ENCODE results near the gene MLX. TPM values are rescaled to one million over a fixed set of nuclear protein-coding genes. Genes with fewer than 3 reads are reported as not detected.

Gene MLX
- total RNA-seq: 37.1 and 42.2 TPM in 2 replicates

DNA sequence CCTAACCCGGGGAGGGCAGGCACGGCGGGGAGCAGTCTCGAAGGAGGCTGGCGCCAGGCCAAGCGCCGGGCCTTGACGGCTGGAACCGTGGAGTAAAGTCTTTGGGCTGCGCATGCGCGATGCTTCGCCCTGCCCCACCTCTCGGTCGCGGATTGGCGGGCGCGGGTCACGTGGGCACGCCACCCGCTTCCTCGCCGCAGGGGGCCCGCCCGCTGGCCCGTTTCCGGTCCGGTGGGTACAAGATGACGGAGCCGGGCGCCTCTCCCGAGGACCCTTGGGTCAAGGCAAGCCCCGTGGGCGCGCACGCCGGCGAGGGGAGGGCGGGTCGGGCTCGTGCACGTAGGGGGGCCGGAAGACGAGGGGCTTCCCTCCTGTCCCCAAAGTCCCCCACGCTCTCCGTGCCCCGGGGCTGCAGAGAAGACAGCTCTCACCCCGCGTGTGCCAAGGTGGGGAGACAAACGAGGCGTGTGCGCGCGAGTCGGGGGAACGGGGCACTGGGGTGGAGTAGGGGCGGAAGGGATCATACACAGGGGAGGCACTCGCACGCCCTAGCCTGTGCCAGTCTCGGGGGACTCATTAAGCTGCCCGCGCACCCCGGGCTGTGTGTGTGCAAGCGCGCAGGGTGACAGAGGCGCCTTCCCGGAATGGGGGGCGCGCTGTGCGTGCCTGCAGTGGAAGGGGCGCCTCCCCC, at the start of gene MLX:
TSS of gene MLX (plus strand) at position 218 of the 691 bp plus-strand sequence. CDS start at position 243, 25 bp downstream.

GRCh38 chr17:42536048-42536371, 30.9 kb upstream of the MLX start, which contains the start of gene NAGLU:
Gene NAGLU, plus strand, starts transcription at chr17:42536241. Its CDS starts 32 bp downstream, at chr17:42536273.

DNA sequence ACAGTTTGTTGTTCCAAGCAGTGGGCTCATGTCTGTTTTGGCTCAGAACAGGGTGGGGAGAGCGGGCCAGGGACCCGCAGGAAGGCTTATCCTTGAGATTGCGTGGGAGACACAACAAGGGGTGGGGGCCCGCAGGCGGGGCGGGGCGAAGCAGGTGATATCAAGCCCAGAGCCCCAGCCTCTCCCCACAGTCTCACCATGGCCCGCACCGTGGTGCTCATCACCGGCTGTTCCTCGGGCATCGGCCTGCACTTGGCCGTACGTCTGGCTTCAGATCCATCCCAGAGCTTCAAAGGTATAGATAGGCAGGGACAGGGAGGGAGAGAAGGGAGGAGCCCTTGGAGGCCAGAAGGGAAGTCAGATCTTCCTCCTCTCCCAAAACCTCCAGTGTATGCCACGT, 14.2 kb upstream of the MLX start, which contains the start of gene HSD17B1:
TSS of gene HSD17B1 (plus strand) at position 188 of the 400 bp plus-strand sequence. CDS start at position 199, 11 bp downstream.

DNA sequence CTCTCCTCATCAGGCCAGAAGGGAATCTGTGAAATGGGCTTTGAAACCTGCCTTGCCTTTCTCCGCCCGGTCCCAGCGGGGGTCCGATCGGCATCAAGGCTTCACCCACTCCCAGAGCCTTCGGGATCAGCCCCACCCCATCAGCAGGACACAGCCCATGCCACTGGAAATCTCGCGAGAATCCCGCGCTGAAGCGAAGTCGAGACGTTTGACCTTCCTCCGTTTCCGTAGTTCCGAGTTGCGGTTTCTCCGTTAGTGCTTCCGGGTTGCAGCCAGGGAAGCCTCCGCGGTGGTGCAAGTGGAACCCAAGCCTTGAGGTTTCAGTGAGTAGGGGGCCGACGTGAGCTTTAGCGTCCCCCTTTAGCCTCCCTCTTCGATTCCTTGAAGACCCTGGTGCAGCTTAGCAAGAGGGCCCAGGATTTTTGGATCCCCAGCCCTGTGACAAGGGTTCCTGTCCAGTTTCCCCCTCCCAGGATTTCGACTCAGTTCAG, 5.0 kb upstream of the MLX start, which contains the start of gene COASY:
TSS of gene COASY (plus strand) at position 252 of the 491 bp plus-strand sequence. CDS start 475 bp downstream, outside the sequence.

GRCh38 chr17:42577532-42578281, 10.8 kb downstream of the MLX start, which contains the start of gene PSMC3IP:
Gene PSMC3IP, minus strand, starts transcription at chr17:42577729. Its CDS starts 43 bp downstream, at chr17:42577686.

GRCh38 chr17:42609182-42609813, 42.4 kb downstream of the MLX start, which contains the start of the genes RETREG3 and TUBG1:
Gene RETREG3, minus strand, starts transcription at chr17:42609374. Its CDS starts 50 bp downstream, at chr17:42609324.
Gene TUBG1, plus strand, starts transcription at chr17:42609683. Its CDS starts 55 bp downstream, at chr17:42609738.

Other genes starting within 250 kb of the MLX start
- gene STAT3, start 178.7 kb upstream of the MLX start, total RNA-seq: 162 and 175 TPM in 2 replicates
- gene CAVIN1, start 143.8 kb upstream of the MLX start, total RNA-seq: 538 and 866 TPM in 2 replicates
- gene ATP6V0A1, start 108.2 kb upstream of the MLX start, total RNA-seq: 98.5 and 104 TPM in 2 replicates
- gene NAGLU, start 30.9 kb upstream of the MLX start, total RNA-seq: 68.0 and 69.1 TPM in 2 replicates
- 2.0 and 5.7 TPM in 2 replicates for gene HSD17B1, start 14.2 kb upstream of the MLX start, total RNA-seq
- 24.2 and 31.5 TPM in 2 replicates for gene COASY, start 5.0 kb upstream of the MLX start, total RNA-seq
- 3.7 and 4.3 TPM in 2 replicates for gene PSMC3IP, start 10.6 kb downstream of the MLX start, total RNA-seq
- gene RETREG3, start 42.3 kb downstream of the MLX start, total RNA-seq: 58.5 and 62.9 TPM in 2 replicates
- 23.8 and 37.4 TPM in 2 replicates for gene TUBG1, start 42.6 kb downstream of the MLX start, total RNA-seq
- gene TUBG2, start 92.2 kb downstream of the MLX start, total RNA-seq: 12.0 and 15.6 TPM in 2 replicates
- gene PLEKHH3, start 109.9 kb downstream of the MLX start, total RNA-seq: 16.9 and 23.8 TPM in 2 replicates
- gene CCR10, start 114.7 kb downstream of the MLX start, total RNA-seq: 2.9 and 6.0 TPM in 2 replicates
- gene CNTNAP1, start 115.4 kb downstream of the MLX start, total RNA-seq: 57.2 and 112 TPM in 2 replicates
- 20.6 and 21.3 TPM in 2 replicates for gene EZH1, start 177.9 kb downstream of the MLX start, total RNA-seq
- 0.13 and 0.46 TPM in 2 replicates for gene RAMP2, start 194.1 kb downstream of the MLX start, total RNA-seq
- 44.1 and 44.4 TPM in 2 replicates for gene VPS25, start 206.3 kb downstream of the MLX start, total RNA-seq
- gene WNK4, start 213.5 kb downstream of the MLX start, total RNA-seq: 0.20 and 0.79 TPM in 2 replicates
- 41.7 and 50.0 TPM in 2 replicates for gene COA3, start 231.6 kb downstream of the MLX start, total RNA-seq
- gene CNTD1, start 231.8 kb downstream of the MLX start, total RNA-seq: 0.07 and 0.36 TPM in 2 replicates

Measured in smooth muscle cell of the pulmonary artery (primary cell).